Pancreas (tissue), 10 donors: ENCODE measurements around the gene STX18. TPM values are rescaled to one million over a fixed set of nuclear protein-coding genes. Genes with fewer than 3 reads are reported as not detected.

Experiments
- ATAC-seq, 4 donors: fragments of 200-7000 bp; cut with Tn5 transposase; one replicate each; pipeline versions ENCODE4 v1.8.0 to v1.9.1; 2020; ENCODE audit warnings: mild to moderate bottlenecking in 4 of 4, moderate library complexity in 4 of 4
- DNase-seq, 6 donors: peaks; one replicate each; pipeline ENCODE4 v3.0.0-alpha.2; 2020
- FAIRE-seq: peaks from 2 replicates; lab custom pipeline; 2012; peaks lifted over from hg19 to GRCh38; lab: Jason Lieb, UNC
- H3K27ac ChIP-seq, 4 donors: fragments of 200-600 bp; sonication (generic); 1 replicate in 3 of 4; 2 replicates in 1 of 4; pipeline versions ENCODE4 v1.5.0 to v1.8.0; 2020
- H3K27me3 ChIP-seq, 4 donors: fragments of 200-600 bp; one replicate each; pipeline ENCODE4 v1.8.0; 2021
- H3K36me3 ChIP-seq, 3 donors: fragments of 200-600 bp; sonication (generic) in 1 of 3; one replicate each; pipeline versions ENCODE4 v1.5.0 to v1.8.0; 2020 to 2021
- H3K4me1 ChIP-seq, 3 donors: fragments of 200-600 bp; one replicate each; pipeline ENCODE4 v1.8.0; 2021
- H3K4me3 ChIP-seq, 4 donors: fragments of 200-600 bp; sonication (generic) in 2 of 4; one replicate each; pipeline versions ENCODE4 v1.5.0 to v1.8.0; 2020 to 2021
- H3K9me3 ChIP-seq, 4 donors: fragments of 200-600 bp; one replicate each; pipeline ENCODE4 v1.8.0; 2021
- WGBS, 2 donors: extraction: QIAGEN DNeasy Blood & Tissue Kit; methylation state at CpG; one replicate each; pipeline ENCODE4 v1.1.7; 2013; 5-methylcytosine and 5-hydroxymethylcytosine counted together
- intact Hi-C, 3 donors: fragments of 100-400 bp; cut with DNase I; formaldehyde crosslinking; loops; one replicate each; pipeline versions ENCODE4 v1.11.1 to v1.14.2; 2022
- polyA plus RNA-seq, 2 donors: library from polyadenylated mRNA; stranded (reverse); fragments of 200-250 nt; gene quantifications; one replicate each; pipeline ENCODE4 v1.2.3, GENCODE V29; 2013
- total RNA-seq, 6 donors: library from RNA; stranded (reverse); fragmentation: NEBNext Ultra II Directional in 4 of 6; extraction: Animal tissue kit (Norgen Biotek cat#: 25700) in 4 of 6; gene quantifications; one replicate each; pipeline versions ENCODE4 v1.2.1 to v1.2.4, GENCODE V29; 2021 to 2023
- TF ChIP-seq, protein P1 (sequence below), 4 donors: fragments of 200-600 bp; sonication (generic) in 3 of 4; IDR thresholded peaks; one replicate each; pipeline versions ENCODE4 v1.5.0 to v1.8.0; 2021; ENCODE audit warnings: antibody characterized with exemption in 4 of 4
- donor health status: healthy with polysubstance abuse.
- donor health status: DM: no; HTN: no; CAD: no; lungs with moderate emphysema.
- donor health status: DM: no; HTN: no; CAD: no.
- donor health status: control.
- donor health status: control.
- donor health status: Bipolar disorder and iron deficiency.
- donor health status: DM: yes; HTN: yes; CAD: no.
- donor health status: DM: no; HTN: no; CAD: no.
- donor health status: DM: no; HTN: no; CAD: no.
- donor health status: DM: yes; HTN: yes; CAD: no.

Gene STX18
- total and polyA plus RNA-seq, 8 donors, result 13.6 to 35.9 (median 19.0) TPM

DNA sequence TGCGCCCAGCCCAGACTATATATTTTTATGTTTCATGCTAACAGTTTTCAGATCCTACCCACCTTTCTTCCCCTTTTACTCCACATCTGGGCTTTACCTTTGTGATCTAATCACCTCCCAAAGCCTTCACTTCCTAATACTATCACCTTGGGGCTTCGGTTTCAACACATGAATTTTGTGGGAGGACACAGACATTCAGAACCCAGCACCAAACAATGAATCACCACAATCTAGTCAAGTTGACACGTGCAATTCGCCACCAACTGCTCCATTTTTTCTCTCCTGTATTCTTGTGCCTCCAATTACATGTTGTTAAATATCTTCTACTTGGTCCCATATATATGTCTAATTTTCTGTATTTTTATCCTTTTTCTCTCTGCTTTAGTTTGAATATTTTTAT lies 41.8 kb upstream of the STX18 start:
- 94 to 98% methylated on average over 4 of the region's 4 CpGs for WGBS, 2 donors
- Histone ChIP-seq H3K27ac (no peak overlapping the region), H3K9me3 (no peaks in the 10 kb centered on the region), H3K4me1 (no peaks in the 10 kb centered on the region), H3K36me3 (no peaks in the 10 kb centered on the region), H3K27me3 (no peaks in the 10 kb centered on the region), H3K4me3 (no peak overlapping the region)
- intact Hi-C loops, result no loop called here
- TF ChIP-seq, protein P1, sequence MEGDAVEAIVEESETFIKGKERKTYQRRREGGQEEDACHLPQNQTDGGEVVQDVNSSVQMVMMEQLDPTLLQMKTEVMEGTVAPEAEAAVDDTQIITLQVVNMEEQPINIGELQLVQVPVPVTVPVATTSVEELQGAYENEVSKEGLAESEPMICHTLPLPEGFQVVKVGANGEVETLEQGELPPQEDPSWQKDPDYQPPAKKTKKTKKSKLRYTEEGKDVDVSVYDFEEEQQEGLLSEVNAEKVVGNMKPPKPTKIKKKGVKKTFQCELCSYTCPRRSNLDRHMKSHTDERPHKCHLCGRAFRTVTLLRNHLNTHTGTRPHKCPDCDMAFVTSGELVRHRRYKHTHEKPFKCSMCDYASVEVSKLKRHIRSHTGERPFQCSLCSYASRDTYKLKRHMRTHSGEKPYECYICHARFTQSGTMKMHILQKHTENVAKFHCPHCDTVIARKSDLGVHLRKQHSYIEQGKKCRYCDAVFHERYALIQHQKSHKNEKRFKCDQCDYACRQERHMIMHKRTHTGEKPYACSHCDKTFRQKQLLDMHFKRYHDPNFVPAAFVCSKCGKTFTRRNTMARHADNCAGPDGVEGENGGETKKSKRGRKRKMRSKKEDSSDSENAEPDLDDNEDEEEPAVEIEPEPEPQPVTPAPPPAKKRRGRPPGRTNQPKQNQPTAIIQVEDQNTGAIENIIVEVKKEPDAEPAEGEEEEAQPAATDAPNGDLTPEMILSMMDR (IDR thresholded peaks at IDR 0.05), result no peak
- FAIRE-seq, result no peak
- DNase-seq, result no peak
- no peak for ATAC-seq

DNA sequence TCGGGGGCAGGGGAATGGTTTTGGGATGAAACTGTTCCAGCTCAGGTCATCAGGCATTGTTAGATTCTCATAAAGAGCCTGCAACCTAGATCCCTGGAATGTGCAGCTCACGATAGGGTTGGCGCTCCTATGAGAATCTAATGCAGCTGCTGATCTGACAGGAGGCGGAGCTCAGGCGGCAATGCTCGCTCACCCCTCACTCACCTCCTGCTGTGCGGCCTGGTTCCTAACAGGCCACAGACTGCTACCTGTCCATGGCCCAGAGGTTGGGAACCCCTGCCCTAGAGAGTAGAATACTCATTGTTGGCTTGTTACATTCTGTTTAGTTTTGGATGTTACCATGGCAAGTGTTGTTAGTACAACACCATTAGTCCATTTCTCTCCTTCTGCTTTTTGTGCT lies 40.8 kb upstream of the STX18 start:
- no peak overlapping the region for H3K4me3 ChIP-seq
- intact Hi-C loops, result no loop called here
- FAIRE-seq (no peak), DNase-seq (no peak), ATAC-seq (no peak)
- no peak overlapping the region for H3K27ac ChIP-seq
- H3K36me3 ChIP-seq, result no peaks in the 10 kb centered on the region
- no peaks in the 10 kb centered on the region for H3K9me3 ChIP-seq
- no peaks in the 10 kb centered on the region for H3K4me1 ChIP-seq
- TF ChIP-seq, protein P1 (IDR thresholded peaks at IDR 0.05), result no peak
- H3K27me3 ChIP-seq, result no peaks in the 10 kb centered on the region
- 95 to 97% methylated on average over 7 of the region's 7 CpGs for WGBS, 2 donors

DNA sequence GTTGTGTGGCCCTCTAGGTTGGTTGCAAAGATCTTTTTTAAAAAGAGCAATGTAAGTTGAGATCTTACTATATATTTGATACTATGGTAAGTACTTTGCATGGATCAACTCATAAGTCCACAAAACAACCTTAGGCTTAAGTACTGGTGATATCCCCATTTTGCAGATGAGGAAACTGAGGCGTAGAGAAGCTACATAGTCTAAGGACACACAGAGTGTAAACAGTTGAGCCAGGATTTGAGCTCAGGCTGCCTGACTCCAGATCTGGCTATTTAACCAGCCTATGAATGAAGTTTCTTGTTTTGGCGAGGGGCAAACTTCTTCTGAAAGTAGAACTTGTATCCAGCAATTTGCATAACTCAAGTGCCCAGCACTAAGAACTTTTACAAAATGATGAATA lies 38.6 kb upstream of the STX18 start:
- WGBS, 2 donors, result 90 to 92% methylated on average over 2 of the region's 2 CpGs
- TF ChIP-seq, protein P1 (IDR thresholded peaks at IDR 0.05), result no peak
- no peak overlapping the region for H3K4me3 ChIP-seq
- no peak for DNase-seq
- H3K36me3 ChIP-seq, result no peaks in the 10 kb centered on the region
- no peaks in the 10 kb centered on the region for H3K27me3 ChIP-seq
- H3K9me3 ChIP-seq, result no peaks in the 10 kb centered on the region
- intact Hi-C loops, result no loop called here
- H3K27ac ChIP-seq, result no peak overlapping the region
- no peak for FAIRE-seq
- ATAC-seq, result no peak
- no peaks in the 10 kb centered on the region for H3K4me1 ChIP-seq

DNA sequence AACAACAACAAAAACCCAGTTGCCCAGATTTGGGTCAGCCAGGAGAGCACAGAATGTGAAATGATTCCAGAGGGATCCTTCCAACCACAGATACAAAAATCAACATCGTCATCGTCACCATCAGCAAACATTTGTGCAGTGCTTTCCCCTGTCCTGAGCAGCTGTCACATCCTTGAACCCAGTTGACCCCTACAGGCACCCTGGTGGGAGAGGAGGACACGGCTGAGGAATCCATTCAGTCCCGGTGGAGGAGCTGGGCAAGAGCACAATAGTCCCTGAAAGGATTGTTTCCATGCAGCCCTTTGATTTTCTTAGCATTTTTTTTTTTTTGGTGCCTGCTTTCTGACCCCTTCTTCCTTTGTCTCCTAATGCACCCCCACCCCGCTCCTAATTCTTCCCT lies 37.1 kb upstream of the STX18 start:
- no peaks in the 10 kb centered on the region for H3K4me1 ChIP-seq
- H3K36me3 ChIP-seq, result no peaks in the 10 kb centered on the region
- DNase-seq (no peak), FAIRE-seq (no peak), ATAC-seq (no peak)
- WGBS, 2 donors, result 73 to 75% methylated on average over 5 of the region's 5 CpGs
- TF ChIP-seq, protein P1 (IDR thresholded peaks at IDR 0.05), result no peak
- no peak overlapping the region for H3K4me3 ChIP-seq
- H3K9me3 ChIP-seq, result no peaks in the 10 kb centered on the region
- H3K27me3 ChIP-seq, result no peaks in the 10 kb centered on the region
- H3K27ac ChIP-seq, result no peak overlapping the region
- intact Hi-C loops, result no loop called here

DNA sequence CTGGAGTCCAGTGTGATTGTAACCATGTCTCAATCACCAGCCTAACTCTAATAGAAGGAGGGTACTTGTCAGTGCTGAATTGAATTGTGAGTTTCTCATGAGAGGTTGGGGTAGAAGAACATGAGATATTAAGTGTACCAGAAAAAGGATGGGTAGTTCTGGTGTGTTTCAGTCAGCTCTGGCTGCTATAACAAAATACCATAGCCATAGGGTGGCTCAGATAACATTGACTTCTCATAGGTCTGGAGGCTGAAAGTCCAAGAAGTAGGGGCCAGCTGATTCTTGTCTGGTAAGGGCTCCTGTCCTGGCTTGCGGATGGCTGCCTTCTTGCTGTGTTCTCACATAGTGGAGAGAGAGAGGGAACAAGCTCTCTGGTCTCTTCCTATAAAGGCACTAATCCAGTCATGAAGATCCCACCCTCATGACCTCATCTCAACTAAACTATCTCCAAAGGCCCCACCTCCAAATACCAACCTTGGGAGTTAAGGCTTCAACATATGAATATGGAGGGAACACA lies 35.6 kb upstream of the STX18 start:
- no peak for ATAC-seq
- no peak overlapping the region for H3K4me3 ChIP-seq
- no peaks in the 10 kb centered on the region for H3K36me3 ChIP-seq
- 59 to 100% methylated on average over 1 of the region's 1 CpG for WGBS, 2 donors
- DNase-seq, result no peak
- H3K4me1 ChIP-seq, result no peaks in the 10 kb centered on the region
- H3K27ac ChIP-seq, result no peak overlapping the region
- TF ChIP-seq, protein P1 (IDR thresholded peaks at IDR 0.05), result no peak
- no peaks in the 10 kb centered on the region for H3K27me3 ChIP-seq
- no peak for FAIRE-seq
- intact Hi-C loops, result no loop called here
- no peaks in the 10 kb centered on the region for H3K9me3 ChIP-seq
